Ishikawa (cell line): ENCODE measurements around the gene KCNQ1.

Experiments used
- CEBPB ChIP-seq: IDR thresholded peaks from 2 replicates; pipeline ENCODE4 v1.6.1; 2012
- CREB1 ChIP-seq: IDR thresholded peaks from 2 replicates; pipeline ENCODE4 v1.6.1; 2012; ENCODE audit warnings: low read depth
- TAF1 ChIP-seq: IDR thresholded peaks from 2 replicates; pipeline ENCODE4 v1.6.1; 2012; ENCODE audit warnings: low read depth, mild to moderate bottlenecking
- TF ChIP-seq, protein P1 (sequence below): IDR thresholded peaks from 2 replicates; pipeline ENCODE4 v1.6.1; 2012

DNA sequence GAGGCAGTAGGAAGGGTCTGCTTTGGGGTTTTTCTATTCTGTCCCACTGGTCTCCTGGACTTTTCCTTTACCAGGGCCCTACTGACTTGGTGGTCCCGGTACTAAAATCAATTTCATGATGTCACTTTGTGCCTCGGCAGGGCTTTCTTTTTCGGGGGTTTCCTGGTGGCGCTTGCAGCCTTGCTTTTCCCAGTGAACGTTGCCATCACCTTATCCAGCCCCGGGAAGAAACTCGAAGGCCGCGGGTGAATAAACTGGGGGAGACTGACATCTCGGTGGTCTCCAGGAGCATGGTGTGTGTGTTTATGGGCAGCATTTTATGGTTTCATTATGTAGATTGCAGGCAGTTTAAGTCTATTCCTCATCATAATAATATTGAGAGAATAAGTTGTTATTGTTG is 84.4 kb downstream of the KCNQ1 start:
- TF ChIP-seq TAF1 (no peak), CREB1 (no peak), CEBPB (no peak)
- TF ChIP-seq, protein P1, sequence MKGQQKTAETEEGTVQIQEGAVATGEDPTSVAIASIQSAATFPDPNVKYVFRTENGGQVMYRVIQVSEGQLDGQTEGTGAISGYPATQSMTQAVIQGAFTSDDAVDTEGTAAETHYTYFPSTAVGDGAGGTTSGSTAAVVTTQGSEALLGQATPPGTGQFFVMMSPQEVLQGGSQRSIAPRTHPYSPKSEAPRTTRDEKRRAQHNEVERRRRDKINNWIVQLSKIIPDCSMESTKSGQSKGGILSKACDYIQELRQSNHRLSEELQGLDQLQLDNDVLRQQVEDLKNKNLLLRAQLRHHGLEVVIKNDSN: no peak
